Heart left ventricle (tissue), 16 donors: ENCODE results near the gene PCBP3. TPM values are rescaled to one million over a fixed set of nuclear protein-coding genes. Genes with fewer than 3 reads are reported as not detected.

Experiments used
- ATAC-seq, 4 donors: fragments of 200-7000 bp; cut with Tn5 transposase; one replicate each; pipeline ENCODE4 v1.9.1; 2020 to 2022; ENCODE audit warnings: moderate library complexity in 4 of 4, mild to moderate bottlenecking in 3 of 4, moderate number of reproducible peaks in 1 of 4
- DNase-seq, 5 donors: peaks; one replicate each; pipeline ENCODE4 v3.0.0-alpha.2; 2020
- H3K27ac ChIP-seq, 12 donors: fragments of 200-600 bp; sonication (generic) in 4 of 12; one replicate each; pipeline versions ENCODE4 v1.5.0 to v1.8.0; 2016 to 2022; ENCODE audit warnings: mild to moderate bottlenecking in 2 of 12
- H3K27me3 ChIP-seq, 9 donors: fragments of 200-600 bp; sonication (generic) in 2 of 9; one replicate each; pipeline versions ENCODE4 v1.5.1 to v1.8.0; 2016 to 2022; ENCODE audit warnings: mild to moderate bottlenecking in 3 of 9
- H3K36me3 ChIP-seq, 9 donors: fragments of 200-600 bp; sonication (generic) in 2 of 9; one replicate each; pipeline versions ENCODE4 v1.5.0 to v1.8.0; 2018 to 2022; ENCODE audit warnings: mild to moderate bottlenecking in 2 of 9
- H3K4me1 ChIP-seq, 12 donors: fragments of 200-600 bp; sonication (generic) in 4 of 12; one replicate each; pipeline versions ENCODE4 v1.5.0 to v1.8.0; 2016 to 2022; ENCODE audit warnings: mild to moderate bottlenecking in 3 of 12
- H3K4me3 ChIP-seq, 12 donors: fragments of 200-600 bp; sonication (generic) in 4 of 12; one replicate each; pipeline versions ENCODE4 v1.5.0 to v1.8.0; 2017 to 2022; ENCODE audit warnings: mild to moderate bottlenecking in 9 of 12, moderate library complexity in 4 of 12
- H3K9me3 ChIP-seq, 12 donors: fragments of 200-600 bp; sonication (generic) in 4 of 12; one replicate each; pipeline versions ENCODE4 v1.5.0 to v1.8.0; 2016 to 2022; ENCODE audit warnings: mild to moderate bottlenecking in 1 of 12
- POLR2A ChIP-seq, 2 donors: fragments of 450-650 bp; IDR thresholded peaks; one replicate each; pipeline ENCODE4 v1.6.1; 2017; ENCODE audit warnings: antibody characterized with exemption in 2 of 2, mild to moderate bottlenecking in 2 of 2, moderate library complexity in 2 of 2
- WGBS, 4 donors: extraction: QIAGEN DNeasy Blood & Tissue Kit in 2 of 4; methylation state at CpG; one replicate each; pipeline versions ENCODE4 v1.1.5 to v1.1.7; 2013 to 2018; 5-methylcytosine and 5-hydroxymethylcytosine counted together
- intact Hi-C, 10 donors: fragments of 100-400 bp; cut with DNase I; formaldehyde crosslinking; loops; one replicate each; pipeline versions ENCODE4 v1.11.1 to v1.14.2; 2022
- polyA plus RNA-seq, 2 donors: library from polyadenylated mRNA; stranded (reverse); fragments of 200-250 nt; gene quantifications; one replicate each; pipeline ENCODE4 v1.2.3, GENCODE V29; 2013
- total RNA-seq, 9 donors: library from RNA; depleted of rRNA in 2 of 9; stranded (reverse); fragments of >200 nt in 2 of 9; fragmentation: NEBNext Ultra II Directional in 3 of 9; extraction: Animal tissue kit (Norgen Biotek cat#: 25700) in 3 of 9; gene quantifications; one replicate each; pipeline versions ENCODE4 v1.1.0 to v1.2.4, GENCODE V29; 2016 to 2023
- TF ChIP-seq, protein P1 (sequence below), 12 donors: fragments of 200-600 bp; sonication (generic) in 4 of 12; IDR thresholded peaks; one replicate each; pipeline versions ENCODE4 v1.5.0 to v1.8.0; 2018 to 2022; ENCODE audit warnings: antibody characterized with exemption in 12 of 12, mild to moderate bottlenecking in 5 of 12
- donor health status: ischemic (EF 13 %, LVEDD 7.1; RV severe dilation, severe dysfunction).
- donor health status: healthy with polysubstance abuse.
- donor health status: DM: no; HTN: yes; CAD: no.
- donor health status: DM: no; HTN: no; CAD: no.
- donor health status: ischemic (EF 25% LVEDD 6.9; RV normal size, moderate dysfunction).
- donor health status: ischemic (EF 25% LVEDD 5.7; RV mildly dilated, moderate dysfunction).
- donor health status: healthy.
- donor health status: DM: yes; HTN: yes; CAD: no.
- donor health status: ischemic (EF 35%, LVEDD 5.7; RV mildly dilated, moderate dysfunction).
- donor health status: nonischemic (EF 11% LVEDD 7.7; RV severe dilation, severe dysfunction).
- donor health status: DM: yes; HTN: yes; CAD: no.
- donor health status: PGD.
- donor health status: ischemic (EF 29% LVEDD 5.4; RV normal size, mild dysfunction).
- donor health status: nonischemic (EF 23%, LVEDD 6.1; RV moderate dilation, normal function).

Gene PCBP3
- total and polyA plus RNA-seq, 11 donors, result 0.72 to 11.4 (median 2.5) TPM; not detected in 1

DNA sequence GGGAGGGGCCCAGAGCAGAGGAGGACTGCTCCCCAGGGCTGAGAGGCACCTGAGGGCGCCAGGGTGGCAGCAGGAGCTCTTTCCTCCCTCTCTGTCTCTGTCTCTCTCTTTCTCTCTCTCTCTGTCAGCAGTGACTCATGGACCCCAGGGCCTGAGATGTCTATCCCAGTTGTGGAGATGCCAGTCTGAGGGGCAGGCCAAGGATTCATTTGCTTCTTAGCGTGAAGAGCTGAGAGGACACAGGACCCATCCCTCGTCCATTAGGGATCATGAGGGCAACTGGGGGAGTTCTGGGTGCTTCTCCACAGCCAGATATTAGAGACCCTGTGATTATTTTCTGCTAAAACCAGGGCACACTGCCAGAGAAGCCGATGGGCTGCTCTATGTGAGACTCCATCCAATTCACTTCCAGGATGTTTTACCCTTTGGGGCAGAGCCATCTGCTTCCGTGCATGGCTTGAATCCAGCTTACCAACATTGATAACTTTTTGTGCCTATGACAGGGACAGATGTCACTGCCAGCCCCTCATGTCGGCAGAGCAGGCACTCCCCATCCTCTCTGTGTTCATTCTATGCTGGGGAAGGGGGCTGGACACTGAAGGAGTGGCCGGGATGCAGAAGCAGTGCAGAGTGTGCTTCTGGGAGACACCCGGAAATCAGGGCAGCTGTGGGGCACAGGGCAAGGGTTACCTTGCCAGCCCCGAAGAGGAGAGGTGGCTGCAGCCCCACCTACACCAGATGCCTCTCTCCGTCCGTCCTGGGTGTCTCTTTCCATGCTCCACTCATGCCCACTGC is 4.1 kb upstream of the PCBP3 start:
- H3K36me3 ChIP-seq, result no peaks in the 10 kb centered on the region
- H3K27me3 ChIP-seq, result peaks cover 0 to 13% (median 5%) of the 10 kb centered on the region in 9 donors
- H3K27ac ChIP-seq, result no peak overlapping the region
- no peak for DNase-seq
- intact Hi-C loops, result no loop called here
- no peak overlapping the region for H3K4me3 ChIP-seq
- H3K9me3 ChIP-seq, result no peaks in the 10 kb centered on the region
- ATAC-seq, result no peak
- WGBS, 4 donors, result 59 to 78% (median 65%) methylated on average over 10 to 11 of the region's 11 CpGs
- peaks cover 0 to 19% (median 2%) of the 10 kb centered on the region in 12 donors for H3K4me1 ChIP-seq
- TF ChIP-seq, protein P1, sequence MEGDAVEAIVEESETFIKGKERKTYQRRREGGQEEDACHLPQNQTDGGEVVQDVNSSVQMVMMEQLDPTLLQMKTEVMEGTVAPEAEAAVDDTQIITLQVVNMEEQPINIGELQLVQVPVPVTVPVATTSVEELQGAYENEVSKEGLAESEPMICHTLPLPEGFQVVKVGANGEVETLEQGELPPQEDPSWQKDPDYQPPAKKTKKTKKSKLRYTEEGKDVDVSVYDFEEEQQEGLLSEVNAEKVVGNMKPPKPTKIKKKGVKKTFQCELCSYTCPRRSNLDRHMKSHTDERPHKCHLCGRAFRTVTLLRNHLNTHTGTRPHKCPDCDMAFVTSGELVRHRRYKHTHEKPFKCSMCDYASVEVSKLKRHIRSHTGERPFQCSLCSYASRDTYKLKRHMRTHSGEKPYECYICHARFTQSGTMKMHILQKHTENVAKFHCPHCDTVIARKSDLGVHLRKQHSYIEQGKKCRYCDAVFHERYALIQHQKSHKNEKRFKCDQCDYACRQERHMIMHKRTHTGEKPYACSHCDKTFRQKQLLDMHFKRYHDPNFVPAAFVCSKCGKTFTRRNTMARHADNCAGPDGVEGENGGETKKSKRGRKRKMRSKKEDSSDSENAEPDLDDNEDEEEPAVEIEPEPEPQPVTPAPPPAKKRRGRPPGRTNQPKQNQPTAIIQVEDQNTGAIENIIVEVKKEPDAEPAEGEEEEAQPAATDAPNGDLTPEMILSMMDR (IDR thresholded peaks at IDR 0.05), result no peak
- no peak for TF ChIP-seq POLR2A (IDR thresholded peaks at IDR 0.05)

DNA sequence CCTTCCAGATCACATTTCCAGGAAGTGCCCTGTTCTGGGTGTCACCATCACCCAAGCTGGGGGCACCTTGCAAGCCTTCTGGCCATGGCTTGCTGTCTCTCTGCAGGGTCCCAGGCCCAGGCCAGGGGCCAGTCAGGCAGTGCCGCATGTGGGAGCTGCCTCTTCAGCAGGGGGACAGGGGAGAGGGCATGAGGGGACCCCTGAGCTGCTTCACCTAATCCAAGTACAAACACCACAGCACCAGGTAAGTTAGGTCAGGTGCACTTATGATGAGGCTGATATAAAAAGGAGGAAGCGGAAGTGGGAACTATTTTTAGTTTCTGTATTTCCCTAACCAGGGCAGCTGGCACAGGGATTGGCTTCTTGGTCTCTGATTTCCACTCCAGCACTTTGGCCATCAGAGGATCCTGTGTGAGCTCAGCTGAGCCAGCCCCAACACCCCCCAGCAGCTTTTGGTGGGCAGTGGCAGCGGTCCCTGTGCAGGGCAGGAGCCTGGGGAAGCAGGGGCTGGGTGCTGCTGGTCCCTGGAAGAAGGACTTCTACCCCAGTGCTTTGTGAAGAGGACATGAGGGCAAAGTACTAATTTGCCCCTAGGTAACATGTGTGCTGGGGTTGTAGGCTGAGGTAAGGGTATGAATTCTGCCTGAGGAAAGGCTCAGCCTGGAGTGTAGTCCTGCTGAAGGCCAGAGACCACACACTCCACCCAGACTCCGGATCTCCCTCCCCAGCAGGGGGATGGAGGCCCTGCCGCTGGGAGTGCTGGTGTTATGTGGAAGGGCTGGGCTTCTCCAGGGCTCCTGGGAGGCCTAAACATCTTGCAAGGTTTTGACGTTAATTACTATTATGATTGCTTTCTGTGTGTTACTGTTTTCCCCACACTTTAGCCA is 3.3 kb upstream of the PCBP3 start:
- ATAC-seq, result no peak

GRCh38 chr21:45640888-45641479 is 2.5 kb upstream of the PCBP3 start:
- H3K27ac ChIP-seq, result peak overlapping the region in 4 of 12 donors; percentile 9 to 52 (median 43)
- no peak overlapping the region for H3K4me3 ChIP-seq
- TF ChIP-seq, protein P1 (IDR thresholded peaks at IDR 0.05), result no peak
- no peak for TF ChIP-seq POLR2A (IDR thresholded peaks at IDR 0.05)
- intact Hi-C loops, result loop anchor here in 1 of 10 donors (10.0 kb wide), 1 partner anchor 684 kb away; the partner anchor contains the start of genes C21orf58 and PCNT
- H3K4me1 ChIP-seq, result peaks cover 0 to 31% (median 2%) of the 10 kb centered on the region in 12 donors
- 45 to 63% (median 57%) methylated on average over 22 to 23 of the region's 23 CpGs for WGBS, 4 donors
- H3K9me3 ChIP-seq, result no peaks in the 10 kb centered on the region
- peak in 1 of 5 donors; percentile 35 for DNase-seq
- H3K36me3 ChIP-seq, result no peaks in the 10 kb centered on the region
- ATAC-seq, result no peak
- H3K27me3 ChIP-seq, result peaks cover 0 to 23% (median 7%) of the 10 kb centered on the region in 9 donors

More for the DNA sequence above, 3.3 kb upstream of the PCBP3 start:
- Histone ChIP-seq H3K4me3 (no peak overlapping the region), H3K27ac (no peak overlapping the region), H3K36me3 (no peaks in the 10 kb centered on the region), H3K4me1 (peaks cover 0 to 26% (median 2%) of the 10 kb centered on the region in 12 donors), H3K9me3 (no peaks in the 10 kb centered on the region), H3K27me3 (peaks cover 0 to 21% (median 5%) of the 10 kb centered on the region in 9 donors)
- TF ChIP-seq POLR2A (IDR thresholded peaks at IDR 0.05), result no peak
- TF ChIP-seq, protein P1 (IDR thresholded peaks at IDR 0.05), result no peak
- intact Hi-C loops, result loop anchor here in 1 of 10 donors (10.0 kb wide), 1 partner anchor 685 kb away; the partner anchor contains the start of genes C21orf58 and PCNT
- 58 to 60% (median 59%) methylated on average over 5 to 6 of the region's 6 CpGs for WGBS, 4 donors
- no peak for DNase-seq
